HCT116 (cell line): ENCODE results near the gene CTBP2. TPM values are rescaled to one million over a fixed set of nuclear protein-coding genes. Genes with fewer than 3 reads are reported as not detected.

ENCODE experiments used
- ATAC-seq: fragments of 200-7000 bp; cut with Tn5 transposase; 2 replicates; pipeline ENCODE4 v1.9.1; 2020; ENCODE audit warnings: mild to moderate bottlenecking, moderate library complexity
- BruUV-seq: library from RNA; stranded (reverse); fragments of 400-500 nt; replicated peaks from 2 replicates; lab custom pipeline; 2021; lab: Mats Ljungman, UMichigan
- CTCF ChIA-PET: fragments of 300-600 bp; sonication (Branson Sonifier 250); formaldehyde crosslinking; loops from one replicate; lab custom pipeline; 2021; ENCODE audit warnings: antibody characterized with exemption; lab: Charles Lee
- POLR2A ChIA-PET: fragments of 300-600, 350-600 bp; sonication (Branson Sonifier 250); formaldehyde crosslinking; loops from one replicate; lab custom pipeline; 2021; ENCODE audit warnings: antibody characterized with exemption; lab: Charles Lee
- RAD21 ChIA-PET, 2 experiments: fragments of 300-600 bp; sonication (Branson Sonifier 250); formaldehyde crosslinking; loops; one replicate each; lab custom pipeline; 2023; ENCODE audit warnings: low total read pairs in 2 of 2; ENCODE audit not compliant: uncharacterized antibody in 2 of 2, unreplicated experiment in 2 of 2, low non-redundant PET in 1 of 2; lab: Charles Lee
- DNase-seq: peaks from one replicate; pipeline ENCODE4 v3.0.0-alpha.2; 2010; ENCODE audit warnings: low read depth, low spot score
- H2AFZ ChIP-seq: fragments of 200-600 bp; shearing (Covaris generic), sonication (generic); 2 replicates; pipeline ENCODE4 v1.6.1; 2017; ENCODE audit warnings: low read depth, mixed run types, mixed read lengths, antibody characterized with exemption, low read length; ENCODE audit not compliant: poor library complexity, severe bottlenecking
- H3K27ac ChIP-seq: 2 replicates; pipeline ENCODE4 v1.5.1; 2012; ENCODE audit warnings: low read depth, low read length
- H3K27me3 ChIP-seq: fragments of 200-600 bp; sonication (generic); 2 replicates; pipeline ENCODE4 v1.6.1; 2016; ENCODE audit warnings: mixed run types, low read length, mixed read lengths; ENCODE audit not compliant: insufficient read depth
- H3K36me3 ChIP-seq, 2 experiments: fragments of 200-500 bp in 1 of 2; fragments of 200-600 bp in 1 of 2; sonication (Bioruptor generic) in 1 of 2; sonication (generic) in 1 of 2; 2 replicates each; pipeline versions ENCODE4 v1.5.1 to v1.6.1; 2014 to 2016; ENCODE audit warnings: low read length in 2 of 2, inconsistent platforms in 1 of 2, mixed read lengths in 1 of 2, mixed run types in 1 of 2; ENCODE audit not compliant: insufficient read depth in 2 of 2, control insufficient read depth in 1 of 2
- H3K4me1 ChIP-seq, 2 experiments: fragments of 200-600 bp in 1 of 2; sonication (generic) in 1 of 2; 2 replicates each; pipeline versions ENCODE4 v1.5.1 to v1.6.1; 2012 to 2017; ENCODE audit warnings: low read length in 2 of 2, inconsistent platforms in 1 of 2, mild to moderate bottlenecking in 1 of 2, mixed read lengths in 1 of 2, mixed run types in 1 of 2, moderate library complexity in 1 of 2; ENCODE audit not compliant: insufficient read depth in 2 of 2, control insufficient read depth in 1 of 2
- H3K4me2 ChIP-seq: fragments of 200-600 bp; sonication (generic); 2 replicates; pipeline ENCODE4 v1.6.1; 2017; ENCODE audit warnings: mixed run types, low read length, mixed read lengths
- H3K4me3 ChIP-seq, 2 experiments: fragments of 200-600 bp in 1 of 2; sonication (generic) in 1 of 2; replicated peaks in 1 of 2; 2 replicates each; pipeline ENCODE4 v1.5.1; 2011 to 2016; ENCODE audit warnings: low read length in 2 of 2, control low read depth in 1 of 2, low read depth in 1 of 2, mild to moderate bottlenecking in 1 of 2, mixed read lengths in 1 of 2, mixed run types in 1 of 2
- H3K79me2 ChIP-seq: fragments of 200-600 bp; sonication (generic); 2 replicates; pipeline ENCODE4 v1.6.1; 2017; ENCODE audit warnings: mild to moderate bottlenecking, mixed run types, low read length, moderate library complexity, mixed read lengths; ENCODE audit not compliant: insufficient read depth
- H3K9ac ChIP-seq: fragments of 200-600 bp; sonication (generic); 2 replicates; pipeline ENCODE4 v1.6.1; 2016; ENCODE audit warnings: low read length, mixed read lengths
- H3K9me2 ChIP-seq: fragments of 200-600 bp; sonication (generic), shearing (Covaris generic); 2 replicates; pipeline ENCODE4 v1.6.1; 2017; ENCODE audit warnings: mixed run types, mild to moderate bottlenecking, moderate library complexity; ENCODE audit not compliant: insufficient read depth
- H3K9me3 ChIP-seq, 2 experiments: fragments of 200-500 bp in 1 of 2; fragments of 200-600 bp in 1 of 2; sonication (Bioruptor generic) in 1 of 2; sonication (generic) in 1 of 2; 2 replicates each; pipeline ENCODE4 v1.6.1; 2014 to 2017; ENCODE audit warnings: low read length in 2 of 2, mixed read lengths in 2 of 2, inconsistent platforms in 1 of 2, low read depth in 1 of 2, mild to moderate bottlenecking in 1 of 2, mixed run types in 1 of 2, moderate library complexity in 1 of 2; ENCODE audit not compliant: control insufficient read depth in 1 of 2, insufficient read depth in 1 of 2
- H4K20me1 ChIP-seq: fragments of 200-600 bp; sonication (generic), shearing (Covaris generic); 2 replicates; pipeline ENCODE4 v1.6.1; 2017; ENCODE audit warnings: mixed run types, mild to moderate bottlenecking, moderate library complexity; ENCODE audit not compliant: insufficient read depth
- ATF3 ChIP-seq: IDR thresholded peaks from 2 replicates; pipeline ENCODE4 v1.6.1; 2012
- CEBPB ChIP-seq: IDR thresholded peaks from 2 replicates; pipeline ENCODE4 v1.6.1; 2012; ENCODE audit warnings: low read depth
- CTCF ChIP-seq, 3 experiments: fragments of 200-600 bp in 1 of 3; sonication (generic) in 1 of 3; IDR thresholded peaks in 2 of 3; conservative IDR thresholded peaks in 1 of 3; 2 replicates each; pipeline ENCODE4 v1.5.1; 2012 to 2017; ENCODE audit warnings: low read depth in 2 of 3, low read length in 2 of 3, antibody characterized with exemption in 1 of 3, borderline replicate concordance in 1 of 3, control low read depth in 1 of 3, mild to moderate bottlenecking in 1 of 3, mixed read lengths in 1 of 3, mixed run types in 1 of 3, moderate library complexity in 1 of 3; ENCODE audit not compliant: insufficient read depth in 1 of 3
- EGR1 ChIP-seq: IDR thresholded peaks from 2 replicates; pipeline ENCODE4 v1.6.1; 2012; ENCODE audit warnings: low read depth
- ELF1 ChIP-seq: IDR thresholded peaks from 2 replicates; pipeline ENCODE4 v1.6.1; 2012; ENCODE audit warnings: low read depth, borderline replicate concordance
- EZH2phosphoT487 ChIP-seq: fragments of 200-600 bp; IDR thresholded peaks from 2 replicates; pipeline ENCODE4 v1.6.1; 2018; ENCODE audit warnings: antibody characterized with exemption, borderline replicate concordance
- JUND ChIP-seq: IDR thresholded peaks from 2 replicates; pipeline ENCODE4 v1.6.1; 2012
- MAX ChIP-seq: IDR thresholded peaks from 2 replicates; pipeline ENCODE4 v1.6.1; 2012
- POLR2AphosphoS5 ChIP-seq: IDR thresholded peaks from 2 replicates; pipeline ENCODE4 v1.6.1; 2011; ENCODE audit warnings: mild to moderate bottlenecking, low read depth, low read length, moderate library complexity
- RAD21 ChIP-seq: IDR thresholded peaks from 2 replicates; pipeline ENCODE4 v1.6.1; 2012; ENCODE audit warnings: low read depth, mild to moderate bottlenecking
- REST ChIP-seq: IDR thresholded peaks from 2 replicates; pipeline ENCODE4 v1.6.1; 2012; ENCODE audit warnings: low read depth
- SIN3A ChIP-seq: IDR thresholded peaks from 2 replicates; pipeline ENCODE4 v1.6.1; 2012; ENCODE audit warnings: low read depth
- SP1 ChIP-seq: IDR thresholded peaks from 2 replicates; pipeline ENCODE4 v1.6.1; 2012; ENCODE audit warnings: low read depth
- SRF ChIP-seq: IDR thresholded peaks from 2 replicates; pipeline ENCODE4 v1.6.1; 2012; ENCODE audit warnings: low read depth
- TCF7L2 ChIP-seq: IDR thresholded peaks from 2 replicates; pipeline ENCODE4 v1.7.0; 2011; ENCODE audit warnings: borderline replicate concordance, inconsistent platforms; ENCODE audit not compliant: insufficient read depth, insufficient read length; ENCODE audit errors: extremely low read depth
- YY1 ChIP-seq: IDR thresholded peaks from 2 replicates; pipeline ENCODE4 v1.6.1; 2011; ENCODE audit warnings: low read length, low read depth, moderate library complexity, mild to moderate bottlenecking; ENCODE audit not compliant: insufficient replicate concordance; ENCODE audit errors: extremely low read depth
- ZBTB33 ChIP-seq: IDR thresholded peaks from 2 replicates; pipeline ENCODE4 v1.6.1; 2011; ENCODE audit warnings: mild to moderate bottlenecking, low read length, moderate library complexity; ENCODE audit not compliant: insufficient replicate concordance; ENCODE audit errors: extremely low read depth
- ZFX ChIP-seq: fragments of 450-650 bp; IDR thresholded peaks from 2 replicates; pipeline ENCODE4 v1.6.1; 2017
- ZNF274 ChIP-seq: fragments of 200-500 bp; sonication (Bioruptor generic); IDR thresholded peaks from 2 replicates; pipeline ENCODE4 v1.6.1; 2014; ENCODE audit warnings: mild to moderate bottlenecking, low read depth, low read length, inconsistent platforms
- intact Hi-C: fragments of 100-400 bp; cut with micrococcal nuclease; formaldehyde crosslinking; loops from 2 replicates; pipeline ENCODE4 v1.10.0; 2022
- total RNA-seq: library from RNA; stranded (reverse); gene quantifications from one replicate; pipeline ENCODE4 v1.2.1, GENCODE V29; 2021; ENCODE audit not compliant: unreplicated experiment

The CTBP2 gene
- total RNA-seq, 1 experiment from 2014 or later, result 144 TPM

GRCh38 chr10:124996127-124996853 lies 164.1 kb downstream of the CTBP2 start:
- Histone ChIP-seq H3K79me2 (peaks cover 6% of the 10 kb centered on the region; the same call in 1 of the 2 replicates), H3K27ac (no peak overlapping the region), H4K20me1 (peaks cover 10% of the 10 kb centered on the region; the same call in 1 of the 2 replicates), H3K9me3 (no peaks in the 10 kb centered on the region), H3K4me2 (no peak overlapping the region), H3K4me1 (no peaks in the 10 kb centered on the region), H3K9ac (no peak overlapping the region), H2AFZ (no peak overlapping the region), H3K4me3 (no peak overlapping the region), H3K9me2 (no peaks in the 10 kb centered on the region), H3K27me3 (no peaks in the 10 kb centered on the region), H3K36me3 (peaks cover 58 to 68% of the 10 kb centered on the region in 2 experiments)
- TF ChIP-seq ELF1 (no peak), RAD21 (no peak), TCF7L2 (no peak), POLR2AphosphoS5 (no peak; the same call in 1 of the 2 replicates), JUND (no peak), ZBTB33 (no peak), YY1 (no peak), EZH2phosphoT487 (no peak), ZFX (no peak), SIN3A (no peak), REST (no peak), ZNF274 (no peak), EGR1 (no peak), CTCF (IDR thresholded peaks at IDR 0.05 in 2 of 3, conservative IDR thresholded peaks at IDR 0.05 in 1 of 3; ENCODE audit: borderline replicate concordance in 1 of 3, insufficient read depth in 1 of 3, low read depth in 2 of 3, low read length in 2 of 3) (no peak), SP1 (no peak), SRF (no peak), CEBPB (no peak), ATF3 (no peak), MAX (no peak)
- RAD21 ChIA-PET, result no interaction called here
- BruUV-seq, result no TSS peak
- CTCF ChIA-PET, result no interaction called here
- intact Hi-C loops, result loop anchor here (10.0 kb wide), 1 partner anchor 349 kb away; no protein-coding TSS in a partner anchor
- ATAC-seq, result no peak
- DNase-seq, result no peak
- POLR2A ChIA-PET, result no interaction called here
